ENCODE results near the gene CD274.

CD274 gene

GRCh38 chr9:5422276-5422675 is 28.1 kb upstream of the CD274 start:
- DNase-seq (ENCODE audit: low read depth): no peak
- TF ChIP-seq CTCF (conservative IDR thresholded peaks at IDR 0.05; ENCODE audit: low read length): no peak
- H3K4me3 ChIP-seq (ENCODE audit: low read length): no peak overlapping the region

GRCh38 chr9:5425006-5425628 is 25.2 kb upstream of the CD274 start:
- no peak overlapping the region for H3K4me3 ChIP-seq (ENCODE audit: low read length)
- DNase-seq (ENCODE audit: low read depth): peak; percentile 16
- TF ChIP-seq CTCF (conservative IDR thresholded peaks at IDR 0.05; ENCODE audit: low read length): peak; percentile 45

GRCh38 chr9:5427005-5427404 is 23.3 kb upstream of the CD274 start:
- no peak overlapping the region for H3K4me3 ChIP-seq (ENCODE audit: low read length)
- no peak for DNase-seq (ENCODE audit: low read depth)
- TF ChIP-seq CTCF (conservative IDR thresholded peaks at IDR 0.05; ENCODE audit: low read length): no peak

GRCh38 chr9:5428172-5428571 is 22.2 kb upstream of the CD274 start:
- TF ChIP-seq CTCF (conservative IDR thresholded peaks at IDR 0.05; ENCODE audit: low read length): no peak
- DNase-seq (ENCODE audit: low read depth): no peak
- no peak overlapping the region for H3K4me3 ChIP-seq (ENCODE audit: low read length)

GRCh38 chr9:5428794-5429528 is 21.4 kb upstream of the CD274 start:
- TF ChIP-seq CTCF (conservative IDR thresholded peaks at IDR 0.05; ENCODE audit: low read length): no peak
- no peak overlapping the region for H3K4me3 ChIP-seq (ENCODE audit: low read length)
- no peak for DNase-seq (ENCODE audit: low read depth)

GRCh38 chr9:5429873-5430564 is 20.3 kb upstream of the CD274 start:
- H3K4me3 ChIP-seq (ENCODE audit: low read length): no peak overlapping the region
- no peak for DNase-seq (ENCODE audit: low read depth)
- no peak for TF ChIP-seq CTCF (conservative IDR thresholded peaks at IDR 0.05; ENCODE audit: low read length)
